Choroid plexus epithelial cell (primary cell): Measurements from ENCODE around the gene TMEM30B.

Experiments used
- DNase-seq: peaks from one replicate; pipeline ENCODE4 v3.0.0-alpha.2; 2010; ENCODE audit warnings: low read depth
- H3K4me3 ChIP-seq: 2 replicates; pipeline ENCODE4 v1.5.1; 2011; ENCODE audit warnings: low read depth, mild to moderate bottlenecking, control low read depth, low read length, moderate library complexity
- CTCF ChIP-seq: conservative IDR thresholded peaks from 2 replicates; pipeline ENCODE4 v1.5.1; 2011; ENCODE audit warnings: low read depth, mild to moderate bottlenecking, control low read depth, inconsistent platforms, low read length, moderate library complexity

The TMEM30B gene

GRCh38 chr14:61238611-61239245 is 42.4 kb downstream of the TMEM30B start:
- no peak for DNase-seq
- no peak for TF ChIP-seq CTCF
- no peak overlapping the region for H3K4me3 ChIP-seq

- H3K4me3 ChIP-seq: no peak overlapping the region
- DNase-seq: no peak
- TF ChIP-seq CTCF: no peak
These were observed 46.8 kb downstream of the TMEM30B start for GRCh38 chr14:61234215-61234916.

GRCh38 chr14:61233436-61233956 is 47.6 kb downstream of the TMEM30B start:
- no peak for DNase-seq
- H3K4me3 ChIP-seq: no peak overlapping the region
- no peak for TF ChIP-seq CTCF

- no peak for DNase-seq
- TF ChIP-seq CTCF: no peak
- no peak overlapping the region for H3K4me3 ChIP-seq
These were observed 49.3 kb downstream of the TMEM30B start for GRCh38 chr14:61231810-61232209.

- no peak overlapping the region for H3K4me3 ChIP-seq
- no peak for TF ChIP-seq CTCF
- no peak for DNase-seq
These were observed 51.2 kb downstream of the TMEM30B start for GRCh38 chr14:61229981-61230380.

- DNase-seq: no peak
- no peak for TF ChIP-seq CTCF
These were observed 51.7 kb downstream of the TMEM30B start for GRCh38 chr14:61229475-61229888.

More at GRCh38 chr14:61229475-61229888, 51.7 kb downstream of the TMEM30B start:
- H3K4me3 ChIP-seq: no peak overlapping the region
